Endothelial cell of umbilical vein (primary cell): ENCODE results near the gene DDX51. TPM values are rescaled to one million over a fixed set of nuclear protein-coding genes. Genes with fewer than 3 reads are reported as not detected.
A peak's percentile ranks its signal among the peaks of the same experiment; 100 is the strongest.

Experiments
- BruUV-seq: library from RNA; stranded (reverse); fragments of 400-500 nt; replicated peaks from 2 replicates; lab custom pipeline; 2021; lab: Mats Ljungman, UMichigan
- CTCF ChIA-PET: fragments of 300-600, 350-600 bp; sonication (Branson Sonifier 250); formaldehyde crosslinking; loops from one replicate; lab custom pipeline; 2021; ENCODE audit warnings: antibody characterized with exemption, inconsistent platforms; lab: Charles Lee
- POLR2A ChIA-PET: fragments of 300-600, 350-600 bp; sonication (Branson Sonifier 250); formaldehyde crosslinking; loops from one replicate; lab custom pipeline; 2021; ENCODE audit warnings: antibody characterized with exemption, inconsistent platforms; lab: Charles Lee
- DNase-seq: peaks from one replicate; pipeline ENCODE4 v3.0.0-alpha.2; 2011; ENCODE audit warnings: low read depth, low spot score
- FAIRE-seq: peaks from 2 replicates; lab custom pipeline; 2011; peaks lifted over from hg19 to GRCh38; lab: Jason Lieb, UNC
- H2AFZ ChIP-seq: 2 replicates; pipeline ENCODE4 v1.6.0; 2012; ENCODE audit warnings: low read depth, low read length, control low read depth, inconsistent platforms
- H3K27ac ChIP-seq: 2 replicates; pipeline ENCODE4 v1.5.1; 2011; ENCODE audit warnings: low read depth, mild to moderate bottlenecking, control low read depth, low read length, moderate library complexity; ENCODE audit not compliant: insufficient read depth
- H3K27me3 ChIP-seq, 2 experiments: 2 replicates each; pipeline versions ENCODE4 v1.6.0 to v1.6.1; 2011; ENCODE audit warnings: low read length in 2 of 2, mixed read lengths in 1 of 2; ENCODE audit not compliant: control insufficient read depth in 2 of 2, insufficient read depth in 2 of 2
- H3K36me3 ChIP-seq, 2 experiments: 2 replicates in 1 of 2; 3 replicates in 1 of 2; pipeline ENCODE4 v1.5.1; 2011; ENCODE audit warnings: low read length in 2 of 2, mild to moderate bottlenecking in 1 of 2, moderate library complexity in 1 of 2; ENCODE audit not compliant: control insufficient read depth in 2 of 2, insufficient read depth in 2 of 2; ENCODE audit errors: extremely low read depth in 1 of 2
- H3K4me1 ChIP-seq: 3 replicates; pipeline ENCODE4 v1.5.1; 2011; ENCODE audit warnings: mild to moderate bottlenecking, low read length; ENCODE audit not compliant: control insufficient read depth, insufficient read depth; ENCODE audit errors: extremely low read depth
- H3K4me2 ChIP-seq: 2 replicates; pipeline ENCODE4 v1.6.1; 2011; ENCODE audit warnings: low read length, control low read depth, mixed read lengths; ENCODE audit not compliant: insufficient read depth
- H3K4me3 ChIP-seq, 3 experiments: fragments of 200-600 bp in 1 of 3; sonication (generic), shearing (Covaris generic) in 1 of 3; replicated peaks in 1 of 3; 2 replicates each; pipeline ENCODE4 v1.5.1; 2011 to 2016; ENCODE audit warnings: control low read depth in 3 of 3, low read length in 3 of 3, mild to moderate bottlenecking in 2 of 3, inconsistent platforms in 1 of 3, low read depth in 1 of 3, moderate library complexity in 1 of 3; ENCODE audit not compliant: insufficient read depth in 1 of 3
- H3K79me2 ChIP-seq: 2 replicates; pipeline ENCODE4 v1.6.0; 2012; ENCODE audit warnings: low read length, inconsistent platforms; ENCODE audit not compliant: control insufficient read depth, insufficient read depth
- H3K9ac ChIP-seq: replicated peaks from 2 replicates; pipeline ENCODE3; 2011; ENCODE audit warnings: low read length, control low read depth; ENCODE audit not compliant: insufficient read depth; ENCODE audit errors: extremely low read depth
- H3K9me1 ChIP-seq: replicated peaks from 3 replicates; pipeline ENCODE4 v1.6.0; 2011; ENCODE audit warnings: mild to moderate bottlenecking, low read length; ENCODE audit not compliant: control insufficient read depth, insufficient read depth; ENCODE audit errors: extremely low read depth
- H3K9me3 ChIP-seq: replicated peaks from 2 replicates; pipeline ENCODE4 v1.5.1; 2012; ENCODE audit warnings: low read length, inconsistent platforms; ENCODE audit not compliant: control insufficient read depth, insufficient read depth
- H4K20me1 ChIP-seq: replicated peaks from 2 replicates; pipeline ENCODE3; 2011; ENCODE audit warnings: mild to moderate bottlenecking, low read length; ENCODE audit not compliant: control insufficient read depth, insufficient read depth; ENCODE audit errors: extremely low read depth
- CTCF ChIP-seq, 2 donors: IDR thresholded peaks; 1 replicate in 1 of 2; 2 replicates in 1 of 2; pipeline ENCODE4 v1.5.1; 2011; ENCODE audit warnings: low read length in 2 of 2, mild to moderate bottlenecking in 2 of 2, moderate library complexity in 2 of 2, control low read depth in 1 of 2, inconsistent platforms in 1 of 2, low read depth in 1 of 2; ENCODE audit not compliant: insufficient read depth in 1 of 2; ENCODE audit errors: extremely low read depth in 1 of 2
- EZH2 ChIP-seq: IDR thresholded peaks from 2 replicates; pipeline ENCODE4 v1.6.1; 2012; ENCODE audit warnings: borderline replicate concordance, low read depth, mild to moderate bottlenecking, moderate library complexity, low read length, inconsistent platforms; ENCODE audit not compliant: severe bottlenecking
- FOS ChIP-seq: IDR thresholded peaks from 2 replicates; pipeline ENCODE4 v1.6.1; 2011; ENCODE audit warnings: mild to moderate bottlenecking, low read length, moderate library complexity, borderline replicate concordance; ENCODE audit not compliant: insufficient read depth
- JUN ChIP-seq: IDR thresholded peaks from 2 replicates; pipeline ENCODE4 v1.6.1; 2011; ENCODE audit warnings: borderline replicate concordance, low read depth; ENCODE audit not compliant: insufficient read length, insufficient read depth
- MAX ChIP-seq: IDR thresholded peaks from 2 replicates; pipeline ENCODE4 v1.6.1; 2011; ENCODE audit not compliant: insufficient read depth, insufficient read length
- MYC ChIP-seq: IDR thresholded peaks from one replicate; pipeline ENCODE4 v1.6.1; 2011; ENCODE audit warnings: mild to moderate bottlenecking, low read depth, low read length
- POLR2A ChIP-seq: IDR thresholded peaks from 2 replicates; pipeline ENCODE4 v1.6.1; 2012; ENCODE audit warnings: low read depth, mild to moderate bottlenecking, control low read depth, low read length
- dilution Hi-C: fragments of 300-500 bp; cut with MboI; formaldehyde crosslinking; loops from one replicate; pipeline ENCODE4 v1.15.0; 2019; ENCODE audit warnings: low sequenced_read_pairs; ENCODE audit not compliant: extremely low pct_ligation_motif_present
- intact Hi-C: fragments of 100-400 bp; cut with micrococcal nuclease; formaldehyde crosslinking; loops from one replicate; pipeline ENCODE4 v1.10.0; 2022
- polyA plus RNA-seq, 4 experiments: library from polyadenylated mRNA; depleted of rRNA in 3 of 4; stranded (reverse) in 3 of 4; unstranded in 1 of 4; fragments of >200 nt; gene quantifications; 2 replicates each; pipeline versions ENCODE4 v1.2.1 to v1.2.3, GENCODE V29; 2011 to 2012; ENCODE audit warnings: missing spikeins in 1 of 4
- total RNA-seq: library from RNA; stranded (reverse); gene quantifications from 2 replicates; pipeline ENCODE4 v1.2.3, GENCODE V29; 2021

DDX51 gene
- total and polyA plus RNA-seq, 2 donors (not counting 3 experiments of a cell fraction or from before 2014, with no cell fraction given) = 11.4 to 23.5 TPM

DNA sequence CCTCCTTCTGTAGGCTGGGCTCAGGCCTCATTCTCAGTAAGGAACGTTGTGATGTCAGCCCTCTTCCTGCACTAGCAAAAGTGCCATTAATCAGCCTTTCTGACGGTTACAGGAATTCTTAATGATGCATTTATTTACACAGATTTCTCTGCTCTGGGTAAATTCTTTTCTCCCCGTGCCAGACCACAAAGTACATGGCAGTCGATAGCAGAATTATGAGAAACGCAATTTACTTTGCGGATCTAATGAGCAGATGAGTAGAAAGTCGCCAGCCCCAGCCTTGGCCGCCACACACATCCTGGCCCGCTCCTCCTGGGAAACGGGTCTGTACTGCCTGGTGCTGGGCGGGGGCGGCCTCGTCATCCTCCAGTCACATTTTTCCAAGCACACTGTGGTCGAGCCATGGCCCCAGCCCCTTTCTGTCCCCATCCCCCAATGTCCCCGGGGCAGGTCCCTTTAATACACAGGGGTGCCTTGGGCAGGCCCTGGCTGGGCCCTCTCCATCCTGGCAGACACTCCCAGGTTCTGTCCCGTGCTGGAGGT, 26.0 kb upstream of the DDX51 start:
- TF ChIP-seq JUN (no peak), MAX (no peak), EZH2 (no peak), POLR2A (no peak), MYC (no peak), CTCF (IDR thresholded peaks at IDR 0.05; ENCODE audit: extremely low read depth in 1 of 2, insufficient read depth in 1 of 2, low read depth in 1 of 2, low read length in 2 of 2) (no peak), FOS (no peak)
- BruUV-seq = no TSS peak
- POLR2A ChIA-PET = no interaction called here

More for the DNA sequence above, 26.0 kb upstream of the DDX51 start:
- Histone ChIP-seq H3K27ac (no peak overlapping the region), H3K27me3 (peaks cover 0 to 2% of the 10 kb centered on the region in 2 experiments), H3K36me3 (no peaks in the 10 kb centered on the region), H4K20me1 (no peaks in the 10 kb centered on the region), H3K79me2 (no peaks in the 10 kb centered on the region), H2AFZ (no peak overlapping the region), H3K9me1 (no peaks in the 10 kb centered on the region), H3K9ac (no peak overlapping the region), H3K9me3 (no peaks in the 10 kb centered on the region), H3K4me3 (no peak overlapping the region), H3K4me1 (no peaks in the 10 kb centered on the region), H3K4me2 (no peak overlapping the region)
- DNase-seq = peak; percentile 47
- no peak for FAIRE-seq
- intact Hi-C loops = no loop called here
- CTCF ChIA-PET = no interaction called here
- dilution Hi-C loops = no loop called here
